ENCODE data around the gene RNU6-9.

RNU6-9 gene

DNA sequence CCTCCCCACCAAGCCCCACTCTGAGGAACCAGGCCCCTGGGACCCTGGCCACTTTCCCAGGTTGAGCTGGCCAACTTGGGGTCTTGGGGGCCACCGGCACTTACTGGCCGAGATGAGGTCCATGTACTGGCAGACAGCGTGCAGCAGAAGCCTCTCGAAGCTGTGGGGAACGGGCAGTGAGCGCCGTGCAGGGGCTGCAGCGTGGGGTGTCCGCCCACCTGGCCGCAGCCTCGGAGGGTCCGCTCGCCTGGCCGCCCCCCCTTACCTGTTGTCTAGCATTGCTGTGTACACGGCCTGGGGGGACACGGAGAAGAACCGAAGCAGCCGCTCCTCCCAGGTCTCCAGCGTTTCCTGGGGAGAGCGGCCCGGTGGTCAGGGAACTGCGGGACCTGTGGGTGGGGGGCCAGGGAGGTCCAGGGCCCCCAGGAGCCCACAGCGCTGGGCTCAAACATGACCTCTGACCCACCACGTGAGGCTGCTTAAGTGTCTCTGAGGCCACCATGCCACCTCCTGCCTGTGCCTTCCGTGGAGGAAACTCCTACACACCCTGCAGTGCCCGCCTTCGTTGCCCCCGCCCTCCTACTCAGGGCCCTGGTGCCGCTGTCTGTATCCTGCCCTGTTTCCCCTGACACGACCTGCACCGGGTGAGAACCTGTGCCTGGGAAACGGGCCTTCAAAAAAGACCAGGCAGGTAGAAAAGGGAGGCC is 6.2 kb downstream of the RNU6-9 start:
- H3K36me3 ChIP-seq (ENCODE audit: control insufficient read depth, insufficient read depth, low read length): peaks cover 6% of the 10 kb centered on the region
- no peaks in the 10 kb centered on the region for H3K27me3 ChIP-seq (replicated peaks; ENCODE audit: control insufficient read depth, insufficient read depth, low read length)
- DNase-seq (ENCODE audit: extremely low read depth, insufficient read length): peak; percentile 9
- H3K4me3 ChIP-seq (replicated peaks; ENCODE audit: low read depth, low read length): no peak overlapping the region
- TF ChIP-seq, protein P1, sequence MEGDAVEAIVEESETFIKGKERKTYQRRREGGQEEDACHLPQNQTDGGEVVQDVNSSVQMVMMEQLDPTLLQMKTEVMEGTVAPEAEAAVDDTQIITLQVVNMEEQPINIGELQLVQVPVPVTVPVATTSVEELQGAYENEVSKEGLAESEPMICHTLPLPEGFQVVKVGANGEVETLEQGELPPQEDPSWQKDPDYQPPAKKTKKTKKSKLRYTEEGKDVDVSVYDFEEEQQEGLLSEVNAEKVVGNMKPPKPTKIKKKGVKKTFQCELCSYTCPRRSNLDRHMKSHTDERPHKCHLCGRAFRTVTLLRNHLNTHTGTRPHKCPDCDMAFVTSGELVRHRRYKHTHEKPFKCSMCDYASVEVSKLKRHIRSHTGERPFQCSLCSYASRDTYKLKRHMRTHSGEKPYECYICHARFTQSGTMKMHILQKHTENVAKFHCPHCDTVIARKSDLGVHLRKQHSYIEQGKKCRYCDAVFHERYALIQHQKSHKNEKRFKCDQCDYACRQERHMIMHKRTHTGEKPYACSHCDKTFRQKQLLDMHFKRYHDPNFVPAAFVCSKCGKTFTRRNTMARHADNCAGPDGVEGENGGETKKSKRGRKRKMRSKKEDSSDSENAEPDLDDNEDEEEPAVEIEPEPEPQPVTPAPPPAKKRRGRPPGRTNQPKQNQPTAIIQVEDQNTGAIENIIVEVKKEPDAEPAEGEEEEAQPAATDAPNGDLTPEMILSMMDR (IDR thresholded peaks at IDR 0.05; ENCODE audit: insufficient read depth, low read length, poor library complexity, severe bottlenecking): no peak

DNA sequence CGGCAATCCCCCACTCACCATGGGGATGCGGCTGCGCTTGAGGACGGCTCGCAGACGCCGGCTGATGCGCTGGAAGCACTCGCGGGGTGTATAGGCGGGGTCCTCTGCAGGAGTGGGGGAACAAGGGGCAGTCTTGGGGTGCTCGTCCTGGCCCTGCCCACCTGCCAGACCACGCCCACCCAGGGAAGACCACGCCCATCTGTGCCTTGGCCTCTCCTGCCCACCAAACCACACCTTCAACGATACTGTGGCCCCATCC is 6.7 kb downstream of the RNU6-9 start:
- Histone ChIP-seq H3K27me3 (replicated peaks; ENCODE audit: control insufficient read depth, insufficient read depth, low read length) (no peaks in the 10 kb centered on the region), H3K4me3 (replicated peaks; ENCODE audit: low read depth, low read length) (no peak overlapping the region), H3K36me3 (ENCODE audit: control insufficient read depth, insufficient read depth, low read length) (peaks cover 6% of the 10 kb centered on the region)
- no peak for DNase-seq (ENCODE audit: extremely low read depth, insufficient read length)
- TF ChIP-seq, protein P1 (IDR thresholded peaks at IDR 0.05; ENCODE audit: insufficient read depth, low read length, poor library complexity, severe bottlenecking): no peak

DNA sequence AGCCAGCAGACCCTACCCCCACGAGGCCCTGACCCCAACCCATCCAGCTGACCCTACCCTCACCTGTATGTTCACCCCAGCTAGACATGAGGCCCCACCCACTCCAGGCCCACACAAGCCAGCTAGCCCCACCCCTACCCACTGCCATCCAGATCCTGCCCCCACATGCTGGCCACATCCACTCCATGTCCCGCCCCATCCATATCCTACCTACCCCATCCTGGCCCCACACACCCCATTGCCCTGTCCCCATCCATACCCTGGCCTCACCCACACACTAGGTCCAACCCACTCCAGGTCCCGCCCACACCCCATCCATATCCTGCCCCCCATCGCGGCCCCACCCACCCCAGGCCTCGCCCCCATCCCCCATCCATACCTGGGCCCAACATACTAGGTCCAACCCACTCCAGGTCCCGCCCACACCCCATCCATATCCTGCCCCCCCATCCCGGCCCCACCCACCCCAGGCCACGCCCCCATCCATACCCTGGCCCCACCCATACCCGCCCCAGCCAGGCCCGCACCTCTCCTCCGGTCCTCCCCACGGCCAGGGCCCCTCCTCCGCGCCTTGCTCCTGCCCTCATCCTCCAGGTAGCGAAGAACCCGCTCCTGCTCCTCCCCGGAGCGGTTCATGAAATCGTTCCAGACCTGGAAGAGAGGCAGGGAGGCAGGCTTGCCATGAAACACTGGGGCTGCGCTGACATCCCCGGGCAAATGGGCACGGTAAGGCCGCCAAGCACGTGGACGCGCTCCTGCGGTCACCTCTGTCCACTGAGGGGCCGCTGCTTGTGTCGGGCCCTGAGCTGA is 7.2 kb downstream of the RNU6-9 start:
- TF ChIP-seq, protein P1 (IDR thresholded peaks at IDR 0.05; ENCODE audit: insufficient read depth, low read length, poor library complexity, severe bottlenecking): no peak
- H3K36me3 ChIP-seq (ENCODE audit: control insufficient read depth, insufficient read depth, low read length): peaks cover 6% of the 10 kb centered on the region
- peak; percentile 34 for DNase-seq (ENCODE audit: extremely low read depth, insufficient read length)

DNA sequence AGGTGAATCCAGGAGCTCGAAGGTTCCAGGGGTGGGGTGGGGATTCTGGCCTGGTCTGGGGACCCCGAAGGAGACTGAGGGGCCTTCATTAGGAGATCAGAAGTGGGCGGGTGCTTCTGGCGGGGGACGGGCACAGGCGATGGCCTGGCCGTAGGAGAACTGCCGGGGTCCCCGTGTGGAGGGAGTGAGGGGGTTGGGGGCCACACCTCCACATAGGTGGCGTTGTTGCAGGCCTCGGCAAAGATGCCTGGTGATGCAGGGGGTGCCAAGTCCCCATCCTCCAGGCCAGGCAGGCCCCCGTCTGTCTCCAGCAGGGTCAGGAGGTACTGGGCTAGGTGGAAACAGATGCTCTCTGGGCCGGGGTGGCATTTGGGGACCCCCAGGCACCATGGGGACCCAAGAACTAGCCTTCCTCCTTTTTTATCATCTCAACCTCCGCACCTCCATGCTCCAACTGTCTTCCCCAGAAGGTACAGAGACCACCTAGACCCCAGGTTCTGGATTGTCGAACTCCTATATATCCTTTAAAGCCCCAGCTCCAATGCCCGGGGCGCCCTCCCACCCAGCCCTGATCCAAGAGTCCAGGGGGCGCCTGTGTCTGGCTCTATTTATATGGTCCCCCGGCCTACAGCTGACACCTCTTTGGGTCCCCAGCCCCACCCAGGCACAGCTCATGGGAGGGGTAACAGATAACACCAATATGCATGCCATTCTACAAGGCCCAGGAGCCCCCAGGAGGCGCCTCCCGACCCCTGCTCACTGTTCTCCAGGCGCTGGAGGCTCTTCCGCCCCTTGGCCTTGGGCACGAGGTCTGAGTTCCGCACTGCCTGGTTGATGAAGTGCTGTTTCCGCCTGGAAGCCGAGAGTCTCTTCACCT is 8.2 kb downstream of the RNU6-9 start:
- H3K36me3 ChIP-seq (ENCODE audit: control insufficient read depth, insufficient read depth, low read length): peaks cover 6% of the 10 kb centered on the region
- H3K27me3 ChIP-seq (replicated peaks; ENCODE audit: control insufficient read depth, insufficient read depth, low read length): no peaks in the 10 kb centered on the region
- no peak overlapping the region for H3K4me3 ChIP-seq (replicated peaks; ENCODE audit: low read depth, low read length)
- peak; percentile 2 for DNase-seq (ENCODE audit: extremely low read depth, insufficient read length)
- TF ChIP-seq, protein P1 (IDR thresholded peaks at IDR 0.05; ENCODE audit: insufficient read depth, low read length, poor library complexity, severe bottlenecking): no peak

More for the DNA sequence above, 7.2 kb downstream of the RNU6-9 start:
- H3K27me3 ChIP-seq (replicated peaks; ENCODE audit: control insufficient read depth, insufficient read depth, low read length): no peaks in the 10 kb centered on the region
- H3K4me3 ChIP-seq (replicated peaks; ENCODE audit: low read depth, low read length): no peak overlapping the region

DNA sequence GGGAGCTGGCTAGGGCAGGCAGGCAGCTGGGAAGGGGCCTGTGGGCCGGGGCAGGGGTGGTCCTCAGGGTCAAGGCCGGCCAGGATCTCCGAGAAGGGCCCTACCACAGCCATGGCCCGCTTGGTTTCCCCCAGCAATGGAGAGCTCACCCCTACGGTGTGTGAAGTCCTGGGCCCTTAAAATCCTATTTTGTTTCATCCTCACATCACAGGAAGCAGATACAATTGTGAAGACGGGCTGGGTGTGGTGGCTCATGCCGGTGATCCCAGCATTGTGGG is 8.7 kb downstream of the RNU6-9 start:
- H3K27me3 ChIP-seq (replicated peaks; ENCODE audit: control insufficient read depth, insufficient read depth, low read length): no peaks in the 10 kb centered on the region
- peaks cover 6% of the 10 kb centered on the region for H3K36me3 ChIP-seq (ENCODE audit: control insufficient read depth, insufficient read depth, low read length)
- H3K4me3 ChIP-seq (replicated peaks; ENCODE audit: low read depth, low read length): no peak overlapping the region
- no peak for DNase-seq (ENCODE audit: extremely low read depth, insufficient read length)
- TF ChIP-seq, protein P1 (IDR thresholded peaks at IDR 0.05; ENCODE audit: insufficient read depth, low read length, poor library complexity, severe bottlenecking): no peak

Data from GM06990 (cell line).